CD4-positive, alpha-beta T cell treated with Interleukin-15 for 1 hour (primary cell): ENCODE results near the gene RASA3.

Experiments
- DNase-seq: peaks from one replicate; pipeline ENCODE4 v3.0.0-alpha.2; 2020

RASA3 gene

DNA sequence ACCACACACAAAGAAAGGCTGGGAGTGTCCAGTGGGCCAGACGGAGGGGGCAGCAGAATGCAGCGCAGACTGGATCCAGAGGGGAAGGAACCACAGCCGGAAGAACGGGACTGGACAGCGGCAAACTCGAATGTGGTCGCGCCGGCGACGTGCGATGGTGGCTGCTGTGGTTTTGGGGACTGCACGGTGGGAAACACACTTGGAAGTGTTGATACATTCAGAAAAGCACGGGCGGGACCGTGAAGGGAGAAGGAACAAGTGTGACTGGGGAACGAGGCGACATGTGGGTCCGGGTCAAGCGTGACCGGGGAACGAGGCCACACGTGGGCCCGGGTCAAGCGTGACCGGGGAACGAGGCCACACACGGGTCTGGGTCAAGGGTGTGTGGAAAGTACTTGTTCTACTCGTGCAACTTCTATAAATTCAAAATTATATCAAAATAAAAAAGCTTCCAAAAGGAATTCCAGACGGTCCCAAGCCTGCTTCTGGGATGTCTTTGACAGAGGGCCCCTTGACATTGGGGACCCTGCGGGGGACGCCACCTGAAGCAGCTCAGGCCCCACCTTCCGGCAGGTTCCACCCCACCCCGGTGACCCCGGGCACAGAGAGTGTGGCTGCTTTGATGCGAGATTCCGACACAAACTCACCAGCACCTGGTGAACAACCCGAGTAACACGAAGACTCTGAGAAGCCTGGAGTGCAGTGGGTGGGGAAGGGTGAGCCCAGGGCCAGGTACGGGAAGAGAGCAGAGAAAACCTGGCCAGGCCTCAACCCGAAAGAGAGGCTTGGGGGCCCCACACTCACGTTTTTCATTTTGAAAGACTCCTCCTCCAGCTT lies 133.4 kb downstream of the RASA3 start:
- no peak for DNase-seq

DNA sequence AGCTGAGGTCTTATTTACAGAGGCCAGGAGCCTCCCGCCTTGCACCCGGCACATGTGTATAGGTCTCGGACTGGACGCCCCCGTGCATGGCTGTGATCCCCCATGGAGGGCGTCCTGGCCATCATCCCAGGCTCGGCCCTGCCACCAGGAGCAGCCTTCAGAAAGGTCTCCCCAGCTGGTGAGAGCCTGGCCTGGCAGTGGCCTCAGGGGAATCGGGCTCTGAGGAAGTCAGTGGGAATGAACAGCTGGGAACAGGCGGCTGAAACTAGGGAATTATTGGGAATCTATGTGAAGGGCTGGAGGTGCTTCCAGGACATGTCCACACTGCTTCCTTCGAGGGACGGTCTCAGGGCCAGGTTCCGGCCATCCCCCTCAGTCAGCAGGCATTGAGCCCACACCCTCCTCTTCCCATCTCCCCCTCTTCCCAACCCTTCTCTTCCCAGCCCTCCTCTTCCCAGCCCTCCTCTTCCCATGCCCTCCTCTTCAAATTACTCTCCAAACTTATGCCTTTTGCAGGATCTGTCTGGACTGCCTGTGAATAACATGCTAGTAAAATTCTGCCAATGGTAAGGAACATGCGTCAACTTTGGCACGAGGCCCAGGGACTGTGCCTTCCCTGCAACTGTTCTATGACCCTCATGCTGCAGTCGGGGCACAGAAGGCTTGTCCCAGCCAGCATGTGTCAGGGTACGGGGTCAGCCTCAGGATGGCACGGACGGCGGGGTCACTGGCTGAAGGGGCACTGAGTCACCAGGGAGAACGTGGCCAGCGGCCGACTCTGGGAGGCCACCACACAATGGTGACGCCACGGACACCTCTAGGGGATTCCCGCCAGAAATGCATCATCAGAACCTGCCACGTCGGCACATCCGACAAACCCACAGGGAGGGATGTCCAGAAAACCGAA lies 134.3 kb downstream of the RASA3 start:
- no peak for DNase-seq

DNA sequence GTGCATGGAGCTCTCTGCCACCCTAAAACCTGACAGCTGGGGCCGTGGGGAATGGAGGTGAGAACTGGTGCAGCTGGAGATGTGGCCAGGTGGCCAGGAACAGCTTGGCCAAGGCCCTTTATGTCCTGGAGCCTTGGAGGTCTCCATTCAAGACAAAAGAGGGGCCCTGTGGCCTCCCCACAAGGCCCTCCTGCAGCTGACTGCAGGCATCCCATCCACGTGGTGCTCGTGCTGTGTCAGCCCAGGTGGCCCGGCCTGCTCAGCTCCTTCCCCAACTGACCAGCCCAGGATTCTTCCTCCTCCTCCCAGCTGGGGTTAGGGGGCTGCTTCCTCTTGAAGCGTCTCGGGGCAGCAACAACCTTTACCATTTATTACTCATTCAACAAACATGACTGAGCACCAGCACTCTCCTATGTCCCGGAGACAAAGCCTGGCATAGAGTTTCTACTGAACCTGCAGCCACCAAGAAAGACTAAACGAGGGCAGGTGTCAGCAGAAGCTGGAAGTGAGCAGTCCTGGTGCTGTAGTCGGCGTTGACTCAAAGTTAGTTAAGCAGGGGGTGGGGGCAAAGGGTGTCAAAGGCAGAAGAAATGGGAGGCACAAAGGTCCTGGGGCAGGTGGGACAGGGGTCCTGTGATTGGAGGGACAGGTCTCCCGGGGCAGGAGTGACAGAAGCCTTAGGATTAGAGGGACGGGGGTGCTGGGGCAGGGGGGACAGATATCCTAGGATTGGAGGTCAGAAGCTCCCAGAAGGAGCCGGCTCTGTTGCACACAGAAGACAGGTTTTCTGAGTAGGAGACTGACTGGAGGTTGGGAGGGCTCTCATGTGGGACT lies 135.3 kb downstream of the RASA3 start:
- no peak for DNase-seq

DNA sequence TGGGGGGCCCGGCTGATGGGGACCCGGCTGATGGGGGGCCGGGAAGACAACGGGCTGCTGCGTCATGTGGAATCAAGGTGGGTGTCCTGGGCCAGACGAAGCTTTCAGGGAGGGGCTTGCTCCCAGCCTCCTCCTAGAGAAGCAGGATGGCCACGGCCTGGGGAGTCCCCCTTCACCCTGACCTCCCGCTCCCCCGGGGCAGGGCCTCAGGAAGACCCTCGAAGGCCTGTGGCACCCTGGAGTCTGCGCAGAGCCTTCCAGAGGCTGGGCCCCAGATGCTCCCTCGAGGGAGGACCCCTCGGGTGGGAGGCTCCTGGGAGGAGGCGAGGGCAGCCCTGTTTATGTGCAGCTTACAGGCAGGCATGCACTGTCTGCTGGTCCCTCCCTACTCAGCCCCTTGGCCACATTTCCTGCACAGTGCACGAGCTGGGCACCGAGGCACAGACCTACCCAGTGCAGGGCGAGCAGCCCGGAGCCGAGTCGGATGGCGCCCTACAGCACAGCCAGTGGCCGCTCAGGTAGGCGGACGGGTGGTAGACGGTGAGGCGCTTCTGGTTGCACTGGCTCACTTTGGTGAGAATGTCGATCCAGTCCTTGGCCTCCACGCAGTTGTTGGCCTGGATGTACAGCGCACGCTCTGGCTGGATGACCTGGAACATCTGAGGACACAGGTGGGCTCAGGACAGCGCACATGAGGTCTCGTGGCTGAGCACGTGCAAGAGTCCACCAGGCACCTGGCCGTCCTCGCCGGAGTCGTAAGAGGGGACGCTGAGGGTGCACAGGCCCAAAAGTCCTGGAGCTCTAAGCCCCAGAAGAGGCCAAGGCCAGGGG lies 136.1 kb downstream of the RASA3 start:
- DNase-seq: no peak

DNA sequence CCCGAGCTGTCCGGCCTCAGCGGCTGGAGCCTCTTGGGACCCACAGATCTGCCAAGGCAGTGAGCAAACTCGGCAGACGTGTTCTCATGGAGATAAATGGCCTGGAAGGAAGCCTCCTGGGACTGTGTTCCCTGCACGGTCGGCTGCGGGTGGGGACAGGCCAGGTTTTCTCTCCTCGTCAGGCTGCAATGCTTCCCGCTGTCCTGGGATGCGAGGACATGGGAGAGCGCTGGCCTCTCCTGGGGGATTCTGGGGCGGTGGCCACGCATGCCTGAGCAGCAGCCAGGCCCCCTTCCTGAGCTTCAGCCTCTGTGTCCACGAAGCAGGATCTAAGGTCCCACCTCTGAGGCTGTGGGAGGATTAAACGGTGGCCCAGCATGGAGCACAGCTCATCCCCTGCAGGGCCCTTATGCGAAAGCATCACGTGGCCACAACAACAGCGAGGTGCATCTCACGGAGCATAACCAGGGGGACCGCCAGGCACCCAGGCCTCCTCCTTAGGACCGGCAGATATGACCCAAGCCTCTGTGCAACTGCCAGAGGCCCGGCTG lies 137.3 kb downstream of the RASA3 start:
- no peak for DNase-seq

DNA sequence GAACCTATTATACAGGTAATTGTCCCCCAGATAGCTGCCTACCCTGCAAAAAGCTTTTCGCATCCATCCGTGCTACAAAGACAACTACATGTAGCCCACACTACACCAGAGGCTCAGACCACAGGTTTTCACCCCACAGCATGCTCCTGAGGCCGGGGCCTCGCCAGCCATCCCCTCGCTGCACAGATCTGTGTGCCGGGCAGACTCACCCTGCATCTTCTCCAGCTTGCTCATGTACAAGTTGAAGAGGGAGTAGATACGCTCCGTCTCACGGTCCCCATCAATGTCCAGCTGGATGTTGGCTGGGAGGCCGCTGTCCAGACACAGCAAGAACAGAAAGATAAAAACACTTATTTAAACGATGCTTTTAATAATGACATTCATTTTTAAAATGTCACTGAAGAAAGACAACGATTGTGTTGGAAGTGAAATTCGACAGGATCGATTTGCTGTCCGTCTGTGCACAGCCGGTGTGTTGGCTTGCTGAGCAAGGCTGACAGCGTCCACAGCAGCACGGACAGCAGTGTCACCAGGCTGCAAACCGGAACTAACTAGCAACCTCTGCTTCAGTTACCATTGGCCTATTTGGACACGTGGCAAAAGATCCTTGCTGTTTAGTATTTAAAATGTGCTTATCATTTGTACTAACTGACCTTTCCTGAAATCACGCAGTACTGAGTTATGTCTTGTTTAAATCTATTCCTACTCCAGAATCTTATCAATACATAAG lies 140.0 kb downstream of the RASA3 start:
- DNase-seq: no peak

DNA sequence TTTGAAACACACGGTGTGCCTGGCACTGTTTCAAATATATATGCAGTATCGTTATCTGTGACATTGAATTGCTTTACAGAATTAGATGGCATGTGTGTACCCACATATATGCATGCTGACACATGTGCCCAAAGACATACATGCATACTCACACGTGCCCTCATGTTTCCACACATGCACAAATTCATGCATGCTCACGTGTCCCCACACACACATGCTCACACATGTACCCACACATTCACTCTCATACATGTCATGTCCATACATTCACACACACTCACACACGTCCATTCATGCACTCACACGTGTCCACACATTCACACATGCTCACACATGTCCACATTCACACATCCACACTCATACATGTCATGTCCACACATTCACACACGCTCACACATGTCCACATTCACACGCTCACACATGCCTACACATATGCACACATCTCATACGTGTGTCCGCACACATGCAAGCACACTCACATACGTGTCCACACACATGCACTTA lies 140.7 kb downstream of the RASA3 start:
- no peak for DNase-seq

DNA sequence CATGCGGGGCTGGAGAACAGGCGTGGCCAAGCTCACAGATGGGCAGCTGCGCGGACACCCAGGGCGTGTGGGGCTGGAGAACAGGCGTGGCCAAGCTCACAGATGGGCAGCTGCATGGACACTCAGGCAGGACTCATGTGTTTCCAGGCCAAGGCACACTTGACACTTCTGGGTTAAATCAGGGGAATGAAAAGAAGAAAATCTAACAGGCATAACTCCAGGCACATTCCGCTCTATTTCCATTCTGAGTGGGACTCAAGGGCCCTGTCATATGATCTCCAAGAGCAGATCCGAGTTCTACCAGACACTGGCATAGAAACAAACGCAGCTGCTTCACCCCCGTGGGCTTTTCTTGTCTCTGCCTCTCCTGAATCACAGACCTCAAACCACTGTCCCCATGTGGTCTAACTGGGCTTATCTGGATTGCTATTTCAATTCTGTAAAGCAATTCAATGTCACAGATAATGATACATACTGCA lies 141.2 kb downstream of the RASA3 start:
- no peak for DNase-seq

DNA sequence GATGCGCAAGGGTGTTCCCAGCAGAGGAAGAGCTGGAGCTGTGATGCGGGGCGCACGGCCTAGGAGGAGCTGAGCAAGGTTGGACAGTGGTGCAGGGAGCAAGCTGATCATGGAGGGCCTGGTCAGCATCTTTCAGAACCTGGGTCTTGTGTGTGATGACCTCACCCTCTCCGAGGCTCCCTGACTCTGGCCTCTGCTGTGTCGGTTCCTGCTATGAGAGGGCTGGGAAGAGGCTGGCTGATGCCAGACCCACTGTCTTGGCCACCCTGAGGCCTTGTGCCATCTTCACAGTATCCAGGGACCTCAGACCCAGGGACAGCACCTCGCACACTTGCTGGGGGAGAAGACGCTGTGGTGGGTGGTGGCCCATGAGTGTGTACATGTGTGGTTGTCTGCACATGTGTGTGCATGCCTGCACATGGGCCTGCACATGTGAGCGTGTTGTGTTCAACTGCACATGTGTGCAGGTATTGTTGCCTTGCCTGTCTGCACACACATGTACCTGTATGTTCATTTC lies 142.0 kb downstream of the RASA3 start:
- DNase-seq: peak; percentile 9

DNA sequence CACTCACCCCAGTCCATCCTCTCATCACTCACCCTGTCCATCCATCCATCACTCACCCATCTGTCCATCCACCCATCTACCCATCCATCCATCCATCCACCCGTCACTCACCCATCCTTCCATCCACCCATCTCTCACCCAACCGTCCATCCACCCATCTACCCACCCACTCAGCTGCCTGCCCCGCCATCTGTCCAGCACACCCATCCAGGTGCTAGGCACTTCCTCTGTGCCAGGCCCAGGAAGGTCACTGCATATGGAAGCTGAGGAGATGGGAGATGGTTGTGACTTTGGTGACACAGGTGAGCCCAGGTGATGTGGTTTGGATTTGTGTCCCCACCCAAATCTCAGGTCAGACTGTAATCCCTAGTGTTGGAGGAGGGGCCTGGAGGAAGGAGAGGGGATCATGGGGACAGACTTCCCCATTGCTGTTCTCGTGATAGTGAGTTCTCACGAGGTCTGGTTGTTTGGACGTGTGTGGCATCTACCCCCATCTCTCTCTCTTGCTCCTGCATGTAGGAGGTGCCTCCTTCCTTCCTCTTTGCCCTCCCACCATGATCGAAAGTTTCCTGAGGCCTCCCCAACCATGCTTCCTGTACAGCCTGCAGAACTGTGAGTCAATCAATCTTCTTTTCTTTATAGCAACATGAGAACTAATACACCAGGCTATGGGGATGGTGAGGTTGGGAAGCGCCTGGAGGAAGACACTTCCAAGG lies 142.7 kb downstream of the RASA3 start:
- DNase-seq: peak; percentile 15

DNA sequence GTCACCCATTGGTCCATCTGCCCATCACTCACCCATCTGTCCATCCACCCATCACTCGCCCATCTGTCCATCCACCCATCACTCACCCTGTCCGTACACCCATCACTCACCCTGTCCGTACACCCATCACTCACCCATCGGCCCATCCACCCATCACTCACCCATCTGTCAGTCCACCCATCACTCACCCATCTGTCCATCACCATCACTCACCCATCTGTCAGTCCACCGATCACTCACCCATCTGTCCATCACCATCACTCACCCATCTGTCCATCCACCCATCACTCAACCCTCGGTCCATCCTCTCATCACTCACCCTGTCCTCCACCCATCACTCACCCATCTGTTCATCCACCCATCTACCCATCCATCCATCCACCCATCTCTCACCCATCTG lies 143.6 kb downstream of the RASA3 start:
- peak; percentile 5 for DNase-seq

DNA sequence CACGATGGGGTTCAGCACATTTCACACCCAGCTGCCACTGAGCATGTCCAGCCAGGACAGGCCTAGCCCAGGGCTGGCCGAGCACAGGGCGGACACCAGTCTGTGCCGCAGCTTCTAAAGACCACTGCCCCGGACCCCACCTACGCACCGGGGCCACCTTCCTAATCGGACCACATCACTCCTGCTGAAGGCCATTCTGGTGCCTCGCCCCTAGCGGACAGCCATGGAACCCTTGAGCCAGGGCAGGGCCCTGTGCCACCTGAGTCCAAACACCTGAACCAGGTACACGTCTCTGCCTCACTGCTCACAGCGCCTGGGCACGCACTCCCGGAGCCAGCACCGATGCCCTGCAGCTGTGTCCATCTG lies 150.1 kb downstream of the RASA3 start:
- DNase-seq: no peak

DNA sequence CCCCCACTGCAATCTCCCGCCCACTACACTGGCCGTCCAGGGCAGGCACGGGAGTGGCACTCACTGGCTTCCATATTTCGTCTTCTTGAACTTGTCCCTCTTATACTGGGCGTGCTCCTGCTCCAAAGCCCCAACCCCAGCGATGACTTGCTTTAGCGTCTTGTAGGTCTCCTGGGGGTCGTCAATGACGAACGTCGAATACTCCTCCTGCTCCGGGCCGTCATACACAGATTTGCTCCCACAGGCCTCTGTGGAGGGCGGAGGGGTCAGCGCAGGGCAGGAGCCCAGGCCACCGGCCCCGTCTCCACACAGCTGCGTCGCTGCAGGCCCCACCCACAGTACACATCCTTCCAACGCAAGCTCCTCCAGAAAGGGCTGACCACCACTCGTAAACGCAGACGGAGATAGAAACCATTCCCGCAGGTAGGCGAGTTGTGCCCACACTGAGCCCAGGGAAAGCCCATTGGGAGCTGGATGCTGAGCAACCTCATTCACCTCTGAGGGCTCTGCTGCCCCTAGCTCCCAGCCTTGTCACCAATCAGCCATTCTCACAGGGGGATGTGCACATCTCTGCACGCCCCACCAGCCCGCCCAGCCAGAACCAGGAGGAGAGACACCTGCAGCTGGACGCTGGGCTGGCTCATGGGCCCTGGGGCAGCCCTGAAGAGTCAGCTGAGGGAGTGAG lies 150.7 kb downstream of the RASA3 start:
- DNase-seq: peak; percentile 14

DNA sequence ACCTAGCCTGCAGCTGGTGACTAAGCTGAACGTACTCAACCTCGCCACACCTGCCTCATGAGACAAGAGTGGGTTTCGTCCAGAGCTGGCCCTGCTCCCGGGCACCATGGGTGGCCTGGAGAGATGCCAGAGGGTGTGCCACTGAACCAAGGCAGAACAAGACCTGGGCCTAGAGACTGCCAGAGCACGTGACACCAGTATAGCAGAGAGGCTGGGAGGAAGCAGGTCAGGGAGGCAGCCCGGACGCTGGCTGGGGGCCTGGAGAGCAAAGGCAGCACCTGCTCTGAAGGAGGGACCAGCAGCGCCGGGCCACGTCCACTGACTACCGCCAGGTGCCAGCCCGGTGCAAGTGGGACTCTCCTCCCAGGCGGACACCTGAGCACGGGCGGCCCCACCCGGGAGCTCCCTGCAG lies 151.2 kb downstream of the RASA3 start:
- DNase-seq: peak; percentile 2

DNA sequence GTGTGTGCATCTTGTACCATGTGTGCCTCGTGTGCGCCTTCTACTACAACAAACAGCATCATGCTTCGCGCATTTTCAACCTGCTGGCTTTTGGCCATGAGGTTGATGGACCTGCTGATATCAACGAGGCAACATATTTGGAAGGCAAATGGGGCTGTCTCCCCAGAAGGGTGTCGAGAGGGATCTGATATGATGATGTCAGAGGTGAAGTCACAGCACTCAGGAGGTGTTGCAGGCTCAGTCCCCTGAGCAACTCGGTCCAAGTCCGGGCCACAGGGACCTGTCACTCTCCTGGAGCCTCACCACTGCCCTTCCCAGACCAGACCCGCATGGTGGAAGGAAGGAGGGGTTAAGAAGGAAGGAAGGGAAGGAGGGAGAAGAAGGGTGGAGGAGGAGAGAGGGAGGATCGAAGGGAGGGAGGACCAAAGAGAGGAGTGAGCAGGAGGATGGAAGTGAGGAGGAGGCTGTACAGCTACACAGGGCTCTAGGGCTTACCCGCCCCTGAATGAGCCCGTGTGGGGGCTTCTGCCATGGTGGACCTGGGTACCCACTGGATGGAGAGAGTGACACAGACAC lies 151.8 kb downstream of the RASA3 start:
- peak; percentile 15 for DNase-seq

DNA sequence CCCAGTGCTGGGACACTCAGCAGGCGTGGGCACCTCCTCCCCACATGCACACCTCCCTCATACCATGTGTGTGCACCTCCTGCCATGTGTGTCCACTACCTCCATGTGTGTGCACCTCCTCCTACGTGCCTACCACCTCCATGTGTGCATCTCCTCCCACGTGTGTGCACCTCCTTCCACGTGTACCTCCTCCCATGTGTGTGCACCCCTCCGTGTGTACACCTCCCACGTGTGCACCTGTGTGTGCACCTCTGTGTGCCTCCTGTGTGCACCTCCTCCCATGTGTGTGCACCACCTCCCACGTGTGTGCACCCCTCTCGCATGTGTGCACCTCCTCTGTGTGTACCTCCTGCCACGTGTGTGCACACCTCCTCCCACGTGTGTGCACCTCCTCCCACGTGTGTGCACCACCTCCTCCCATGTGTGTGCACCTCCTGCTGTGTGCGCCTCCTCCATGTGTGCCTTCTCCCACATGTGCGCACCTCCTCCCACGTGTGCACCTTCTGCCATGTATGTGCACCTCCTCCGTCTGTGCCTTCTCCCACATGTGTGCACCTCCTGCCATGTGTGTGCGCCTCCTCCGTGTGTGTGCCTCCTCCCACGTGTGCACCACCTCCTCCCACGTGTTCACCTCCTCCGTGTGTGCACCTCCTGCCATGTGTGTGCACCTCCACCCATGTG lies 152.5 kb downstream of the RASA3 start:
- peak; percentile 11 for DNase-seq

DNA sequence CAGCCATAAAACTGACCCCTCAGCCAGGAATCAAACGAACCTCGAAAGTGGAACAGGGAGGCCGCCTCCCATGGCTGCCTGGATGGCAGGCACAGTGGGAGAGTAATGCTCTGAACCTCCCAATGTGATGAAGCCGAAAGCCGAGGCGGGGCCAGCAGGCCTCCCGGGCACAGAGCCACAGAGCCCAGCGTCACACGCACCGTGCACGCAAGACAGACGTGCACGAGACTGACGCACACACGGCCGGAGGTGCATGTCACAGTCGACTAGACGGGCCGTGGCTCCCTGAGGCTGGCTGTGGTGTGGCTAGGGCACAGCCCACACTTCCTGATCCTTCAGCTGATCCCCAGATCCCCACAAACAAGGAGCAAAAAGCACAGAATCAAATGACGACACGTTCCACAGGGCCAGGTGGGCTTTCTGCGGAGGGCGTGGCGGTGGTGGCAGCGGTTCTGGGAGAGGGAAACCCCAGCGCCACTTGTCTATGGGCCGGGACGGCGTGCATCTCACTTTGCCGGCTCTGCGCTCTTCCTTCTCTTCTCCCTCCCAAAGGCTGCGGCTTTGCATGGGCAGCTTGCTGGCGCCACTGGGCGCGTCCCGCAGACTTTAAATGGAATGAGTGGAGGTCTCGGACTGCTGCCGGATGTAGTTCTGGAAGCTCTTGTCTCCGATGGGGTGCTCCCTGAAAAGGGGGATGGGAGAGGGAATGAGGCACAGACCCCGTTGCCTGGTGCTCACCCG lies 153.5 kb downstream of the RASA3 start:
- peak; percentile 15 for DNase-seq
